Right ventricle myocardium inferior (tissue), 1 donor: ENCODE measurements around the gene COX7A1. TPM values are rescaled to one million over a fixed set of nuclear protein-coding genes. Genes with fewer than 3 reads are reported as not detected.
A peak's percentile ranks its signal among the peaks of the same experiment; 100 is the strongest.
"Not testable (repeated sequence)": the region's sequence is repeated elsewhere in the genome, so short reads cannot be mapped to it uniquely, and the experiment has no call there.

Source experiments
- ATAC-seq: fragments of 200-7000 bp; cut with Tn5 transposase; one replicate; pipeline ENCODE4 v1.9.1; 2020; ENCODE audit warnings: mild to moderate bottlenecking, moderate library complexity
- DNase-seq: peaks from one replicate; pipeline ENCODE4 v3.0.0; 2021; ENCODE audit errors: missing footprints
- intact Hi-C: fragments of 100-400 bp; cut with DNase I; formaldehyde crosslinking; loops from one replicate; pipeline ENCODE4 v1.11.0; 2022
- total RNA-seq: library from RNA; stranded (reverse); fragmentation: NEBNext Ultra II Directional; extraction: Animal tissue kit (Norgen Biotek cat#: 25700); gene quantifications from one replicate; pipeline ENCODE4 v1.2.1, GENCODE V29; 2021
- donor health status: DM: no; HTN: yes; CAD: no; lungs with severe emphysema.

COX7A1 gene
- total RNA-seq, 1 donor from 2014 or later, result 3,337 TPM

DNA sequence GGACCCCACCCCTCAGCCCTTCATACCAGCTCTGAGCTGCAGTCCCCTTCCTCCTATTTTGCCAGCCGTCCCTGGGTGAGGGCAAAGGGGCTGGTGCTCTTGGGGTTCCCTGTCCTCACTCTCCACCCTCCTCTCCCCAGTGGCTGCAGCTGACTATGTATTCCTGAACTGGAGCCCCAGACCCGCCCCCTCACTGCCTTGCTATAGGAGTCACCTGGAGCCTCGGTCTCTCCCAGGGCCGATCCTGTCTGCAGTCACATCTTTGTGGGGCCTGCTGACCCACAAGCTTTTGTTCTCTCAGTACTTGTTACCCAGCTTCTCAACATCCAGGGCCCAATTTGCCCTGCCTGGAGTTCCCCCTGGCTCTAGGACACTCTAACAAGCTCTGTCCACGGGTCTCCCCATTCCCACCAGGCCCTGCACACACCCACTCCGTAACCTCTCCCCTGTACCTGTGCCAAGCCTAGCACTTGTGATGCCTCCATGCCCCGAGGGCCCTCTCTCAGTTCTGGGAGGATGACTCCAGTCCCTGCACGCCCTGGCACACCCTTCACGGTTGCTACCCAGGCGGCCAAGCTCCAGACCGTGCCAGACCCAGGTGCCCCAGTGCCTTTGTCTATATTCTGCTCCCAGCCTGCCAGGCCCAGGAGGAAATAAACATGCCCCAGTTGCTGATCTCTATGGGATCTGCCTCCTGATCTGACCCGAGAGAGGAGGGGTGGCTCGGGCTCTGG, 2.4 kb downstream of the COX7A1 start:
- DNase-seq (no peak), ATAC-seq (peak; percentile 4)
- intact Hi-C loops, result no loop called here

DNA sequence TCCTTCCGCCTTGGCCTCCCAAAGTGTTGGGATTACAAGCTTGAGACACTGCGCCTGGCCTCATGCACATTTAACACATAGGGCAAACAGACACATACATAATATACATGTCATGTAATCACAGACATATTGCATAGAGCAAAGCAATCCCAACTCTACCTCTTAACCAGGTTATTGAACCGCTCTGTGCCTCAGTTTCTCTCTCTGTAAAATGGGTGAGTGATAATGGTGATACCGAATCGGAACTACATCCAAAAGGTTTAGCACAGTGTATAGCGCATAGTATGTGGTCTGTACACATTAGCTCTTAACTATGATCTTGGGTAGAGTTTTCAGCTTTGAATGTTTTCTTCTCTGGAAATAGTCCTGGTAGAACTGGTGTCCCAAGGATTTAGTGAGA, 7.6 kb downstream of the COX7A1 start:
- DNase-seq (no peak), ATAC-seq (no peak)
- intact Hi-C loops, result no loop called here

DNA sequence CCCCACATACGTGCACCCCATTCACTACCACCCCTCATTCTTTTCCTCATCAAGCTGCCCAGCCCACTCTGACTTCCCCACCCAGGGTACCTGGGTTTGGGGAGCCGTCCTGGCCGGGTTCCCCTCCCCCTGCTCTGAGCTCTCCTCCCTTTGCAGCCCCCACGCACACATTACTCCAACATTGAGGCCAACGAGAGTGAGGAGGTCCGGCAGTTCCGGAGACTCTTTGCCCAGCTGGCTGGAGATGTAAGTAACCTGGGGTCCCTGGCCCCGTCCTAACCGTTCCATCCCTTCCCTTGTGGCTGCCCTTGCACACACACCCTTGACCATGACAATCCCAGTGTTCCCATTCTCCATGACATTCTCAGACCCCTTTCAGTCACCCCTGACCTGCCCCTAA, 9.8 kb downstream of the COX7A1 start:
- ATAC-seq (no peak), DNase-seq (no peak)
- intact Hi-C loops, result no loop called here

DNA sequence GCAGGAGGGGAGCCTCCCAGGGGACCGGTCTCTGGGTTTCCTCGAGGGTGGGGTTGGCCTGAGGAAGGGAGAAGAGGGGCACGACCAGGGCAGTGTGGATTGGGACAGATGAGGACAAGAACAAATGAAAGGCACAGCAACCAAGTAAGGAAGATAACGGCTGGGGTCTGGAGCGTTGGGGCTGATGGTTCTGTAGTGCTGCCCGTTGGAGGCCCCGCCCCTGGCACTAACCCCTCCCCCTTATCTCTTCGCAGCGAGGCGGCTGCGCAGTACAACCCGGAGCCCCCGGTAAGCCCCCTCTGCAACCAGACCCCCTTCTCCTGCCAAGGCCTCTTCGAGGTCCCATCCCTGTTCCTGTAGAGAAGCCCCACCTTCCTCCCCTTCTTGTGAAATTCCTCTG, 10.2 kb downstream of the COX7A1 start:
- ATAC-seq (no peak), DNase-seq (no peak)
- intact Hi-C loops, result no loop called here

DNA sequence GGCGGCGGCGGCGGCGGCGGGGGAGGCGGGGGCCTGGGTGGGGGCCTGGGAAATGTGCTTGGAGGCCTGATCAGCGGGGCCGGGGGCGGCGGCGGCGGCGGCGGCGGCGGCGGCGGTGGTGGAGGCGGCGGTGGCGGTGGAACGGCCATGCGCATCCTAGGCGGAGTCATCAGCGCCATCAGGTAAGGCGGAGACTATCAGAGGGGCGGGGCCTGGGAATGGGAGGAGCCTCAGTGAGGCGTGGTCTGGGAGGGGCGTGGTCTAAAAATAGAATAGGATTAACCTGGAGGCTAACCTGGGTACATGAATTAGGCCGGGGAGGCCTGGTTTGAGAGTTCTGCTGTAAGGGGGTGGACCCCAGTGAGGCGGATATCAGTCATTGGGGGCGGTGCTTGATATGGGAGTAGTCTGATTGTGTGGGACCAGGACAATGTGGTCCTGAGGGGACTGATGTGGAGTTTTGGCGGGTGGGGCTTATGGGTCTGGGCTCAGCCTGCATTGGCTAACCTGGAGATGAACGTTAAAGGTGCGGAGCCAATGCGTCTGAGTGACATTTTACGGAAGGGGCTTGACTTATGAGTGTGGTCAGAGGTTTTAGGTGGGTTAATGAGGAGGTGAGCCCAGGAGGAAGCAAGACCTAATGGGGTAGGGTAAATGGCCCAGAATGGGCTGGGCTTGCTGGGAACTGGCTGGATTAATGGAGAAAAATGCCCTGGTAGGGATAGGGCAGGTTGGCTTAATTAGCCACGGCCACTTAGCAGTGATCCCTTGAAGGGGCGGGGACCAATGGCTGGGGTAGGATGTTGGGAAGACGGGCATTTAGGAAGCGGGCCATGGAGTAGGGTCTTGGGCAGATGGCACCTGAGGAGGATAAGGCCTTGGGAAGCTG, 11.0 kb downstream of the COX7A1 start:
- ATAC-seq (peak; percentile 71), DNase-seq (peak; percentile 92)
- intact Hi-C loops, result no loop called here

DNA sequence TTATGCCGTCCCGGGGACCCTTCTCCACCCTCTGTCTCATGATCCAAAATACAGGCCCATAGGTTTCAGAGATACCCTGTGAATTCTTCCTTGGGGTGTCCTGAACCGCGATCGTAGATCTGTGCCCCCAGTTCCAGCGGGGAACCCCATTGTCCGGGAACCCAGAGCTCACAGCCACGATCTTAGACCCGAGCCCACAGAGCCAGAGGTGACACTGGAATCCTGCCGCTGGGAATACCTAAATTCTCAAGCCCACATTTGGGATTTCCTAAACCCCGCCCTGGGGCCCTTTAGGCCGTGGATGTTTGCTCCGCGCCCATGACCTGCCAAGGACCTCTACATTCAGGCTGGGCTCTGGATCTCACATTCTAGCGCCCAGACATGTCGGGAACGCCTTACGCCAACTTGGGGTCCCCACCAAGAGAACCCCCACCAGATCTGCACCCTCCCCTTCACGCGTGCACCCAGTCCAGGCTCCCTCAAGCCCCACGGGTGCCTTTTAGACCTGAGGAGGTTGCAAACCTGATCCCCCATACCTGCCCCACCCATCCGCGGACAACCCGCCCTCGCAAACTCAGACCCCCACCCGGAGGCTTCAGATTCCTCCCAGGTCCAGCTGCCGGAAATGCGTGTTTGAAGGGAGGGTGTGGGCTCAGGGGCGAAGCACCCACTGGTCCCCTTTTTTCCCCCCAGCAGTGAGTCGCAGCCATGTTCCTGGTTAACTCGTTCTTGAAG, 11.8 kb downstream of the COX7A1 start:
- intact Hi-C loops, result loop anchor here (1.0 kb wide), 1 partner anchor 12 kb away; the partner anchor contains the start of gene COX7A1
- DNase-seq (no peak), ATAC-seq (peak; percentile 12)

DNA sequence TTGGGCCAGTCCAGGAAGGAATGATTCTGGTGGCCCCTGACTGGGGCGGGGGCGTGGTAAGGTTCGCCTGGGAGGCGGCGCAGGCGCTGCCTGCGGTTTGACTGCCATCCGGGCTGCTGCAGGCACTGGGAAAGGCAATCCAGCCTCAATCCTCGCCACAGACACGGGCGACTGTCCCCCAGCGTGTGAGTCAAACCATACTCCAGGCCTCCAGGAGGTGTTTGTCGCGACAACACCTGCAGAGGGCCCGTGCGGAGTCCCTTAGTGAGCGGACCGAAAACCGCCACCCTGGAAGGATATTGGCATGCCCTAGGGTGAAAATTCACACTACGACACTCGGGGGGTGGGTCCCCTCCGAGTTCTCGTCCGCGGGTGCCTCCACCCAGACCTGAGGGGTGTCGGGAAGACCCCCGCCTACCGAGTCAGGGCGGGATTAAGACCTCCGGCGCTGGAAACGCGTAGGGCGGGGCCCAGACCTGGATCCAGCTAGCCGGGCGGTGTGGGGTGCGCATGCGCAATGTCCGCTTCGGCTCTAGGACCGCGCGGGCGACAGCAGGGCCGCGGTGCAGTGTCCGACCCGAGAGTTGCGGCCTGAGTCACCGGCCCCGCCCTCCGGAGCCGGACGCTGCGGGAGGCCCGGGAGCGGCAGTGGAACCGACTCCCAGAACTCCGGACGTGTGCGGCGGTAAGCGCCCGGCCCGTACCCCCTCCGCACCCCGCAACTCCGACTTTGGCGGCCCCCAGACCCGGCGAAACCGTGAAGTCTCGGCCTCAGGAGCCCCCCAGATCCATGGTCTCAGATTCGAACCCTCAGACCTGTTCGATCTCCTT, 12.6 kb downstream of the COX7A1 start, which contains the start of gene CAPNS1:
CAPNS1 (plus strand) TSS at position 594 of the 831 bp plus-strand sequence. CDS start 946 bp downstream, outside the sequence.
- peak; percentile 93 for ATAC-seq
- intact Hi-C loops, result loop anchor here (1.0 kb wide), 1 partner anchor 13 kb away; the partner anchor contains the start of gene COX7A1
- DNase-seq, result peak; percentile 99

DNA sequence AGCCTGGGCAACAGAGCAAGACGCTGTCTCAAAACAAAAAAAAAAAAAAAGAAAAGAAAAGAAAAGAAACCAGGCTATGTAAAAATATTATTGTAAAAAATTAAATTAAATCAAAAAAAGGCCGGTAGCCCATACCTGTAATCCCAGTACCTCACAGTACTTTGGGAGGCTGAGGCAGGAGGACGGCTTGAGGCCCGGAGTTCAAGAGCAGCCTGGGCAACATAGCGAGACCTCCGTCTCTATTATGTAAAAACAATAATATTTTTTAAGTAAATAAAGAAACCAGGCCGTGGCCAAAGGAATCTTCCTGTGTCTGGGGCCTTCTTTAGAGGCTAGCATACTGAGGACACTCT, 13.2 kb downstream of the COX7A1 start:
- intact Hi-C loops, result no loop called here

DNA sequence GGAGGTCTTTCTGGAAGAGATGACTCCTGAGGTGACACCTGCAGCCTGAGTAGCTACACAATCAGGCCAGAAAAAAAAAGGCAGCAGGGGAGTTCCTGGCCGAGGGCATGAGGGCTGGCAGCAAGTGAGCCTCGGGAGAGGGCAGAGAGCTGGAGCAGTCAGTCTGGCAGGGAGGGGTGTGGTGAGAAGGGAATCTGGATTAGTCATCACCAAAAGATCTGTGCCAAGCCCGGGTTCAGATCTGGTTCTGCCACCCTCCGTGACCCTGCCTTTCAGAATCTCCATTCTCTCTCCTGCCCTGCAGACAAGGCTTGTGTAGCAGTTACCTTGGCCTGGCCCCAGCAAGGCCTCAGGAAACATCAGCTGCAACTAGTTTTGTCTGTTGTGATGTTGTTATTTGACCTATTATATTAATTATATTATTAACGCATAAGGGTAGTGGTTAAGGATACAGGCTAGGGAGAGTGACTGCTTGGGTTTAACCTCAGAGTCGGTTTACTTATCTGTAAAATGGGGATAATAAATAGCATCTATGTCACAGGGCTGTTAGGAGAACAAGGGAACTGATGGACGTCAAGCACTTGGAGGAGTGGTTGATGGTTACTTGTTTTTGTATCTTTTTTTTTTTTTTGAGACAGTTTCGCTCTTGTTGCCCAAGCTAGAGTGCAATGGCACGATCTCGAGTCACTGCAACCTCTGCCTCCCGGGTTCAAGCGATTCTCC, 15.1 kb downstream of the COX7A1 start:
- intact Hi-C loops, result no loop called here
- DNase-seq (no peak), ATAC-seq (no peak)

More for the DNA sequence above, 13.2 kb downstream of the COX7A1 start:
- ATAC-seq, result no peak
- no peak for DNase-seq

DNA sequence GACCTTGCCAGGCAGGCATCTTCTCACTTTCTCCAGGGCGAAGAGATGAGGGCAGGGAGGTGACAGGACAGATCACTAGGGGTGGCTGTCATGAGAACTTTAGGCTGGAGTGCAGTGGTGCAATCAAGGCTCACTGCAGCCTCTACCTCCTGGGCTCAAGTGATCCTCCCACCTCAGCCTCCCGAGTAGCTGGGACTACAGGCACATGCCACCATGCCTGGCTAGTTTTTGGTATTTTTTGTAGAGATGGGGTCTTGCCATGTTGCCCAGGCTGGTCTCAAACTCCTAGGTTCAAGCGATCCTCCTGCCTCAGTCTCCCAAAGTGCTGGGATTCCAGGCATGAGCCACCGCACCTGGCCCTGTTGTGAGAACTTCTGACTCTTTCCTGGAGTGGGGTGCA, 17.4 kb downstream of the COX7A1 start:
- DNase-seq, intact Hi-C loops, ATAC-seq: not testable (repeated sequence)

DNA sequence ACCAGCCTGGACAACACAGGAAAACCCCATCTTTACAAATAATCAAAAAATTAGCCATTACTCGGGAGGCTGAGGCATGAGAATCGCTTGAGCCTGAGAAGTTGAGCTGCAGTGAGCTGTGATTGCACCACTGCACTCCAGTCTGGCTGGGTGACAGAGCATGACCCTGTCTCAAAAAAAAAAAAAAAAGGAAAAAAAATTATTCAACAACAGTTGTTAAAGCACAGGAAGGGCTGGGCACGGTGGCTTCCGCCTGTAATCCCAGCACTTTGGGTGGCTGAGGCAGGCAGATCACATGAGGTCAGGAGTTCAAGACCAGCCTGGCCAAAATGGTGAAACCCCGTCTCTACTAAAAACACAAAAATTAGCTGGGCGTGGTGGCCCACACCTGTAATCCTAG, 21.0 kb downstream of the COX7A1 start:
- intact Hi-C loops, ATAC-seq: not testable (repeated sequence)
- DNase-seq, result peak; percentile 75

DNA sequence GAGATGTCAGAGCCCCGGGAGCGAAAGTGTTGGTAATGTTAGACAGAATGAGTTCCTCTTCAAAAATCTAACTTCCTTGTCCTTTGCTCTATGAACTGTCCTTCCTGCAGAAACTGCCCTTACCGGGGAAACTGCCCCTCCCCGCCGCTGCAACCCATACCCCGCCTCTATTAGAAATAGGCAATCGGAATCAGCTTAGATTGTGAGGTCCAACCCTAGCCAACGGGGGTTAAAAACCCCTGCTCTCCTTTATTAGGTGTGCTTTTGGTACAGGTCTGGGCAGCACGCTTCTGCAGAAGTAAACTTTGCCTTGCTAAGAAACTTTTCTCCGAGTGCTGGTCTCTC, 23.9 kb downstream of the COX7A1 start:
- DNase-seq (no peak), ATAC-seq (peak; percentile 5)
- intact Hi-C loops, result loop anchor here (1.0 kb wide), 1 partner anchor 24 kb away; the partner anchor contains the start of gene COX7A1

DNA sequence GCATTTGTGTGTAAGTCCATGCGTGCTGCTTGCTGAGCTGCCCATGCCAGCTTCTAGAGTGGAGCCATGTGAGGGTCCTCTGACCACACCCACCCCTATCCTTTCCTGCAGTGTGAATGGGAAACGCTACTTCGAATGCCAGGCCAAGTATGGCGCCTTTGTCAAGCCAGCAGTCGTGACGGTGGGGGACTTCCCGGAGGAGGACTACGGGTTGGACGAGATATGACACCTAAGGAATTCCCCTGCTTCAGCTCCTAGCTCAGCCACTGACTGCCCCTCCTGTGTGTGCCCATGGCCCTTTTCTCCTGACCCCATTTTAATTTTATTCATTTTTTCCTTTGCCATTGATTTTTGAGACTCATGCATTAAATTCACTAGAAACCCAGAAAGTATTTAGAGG, 26.7 kb downstream of the COX7A1 start:
- peak; percentile 35 for DNase-seq
- no peak for ATAC-seq
- intact Hi-C loops, result no loop called here

DNA sequence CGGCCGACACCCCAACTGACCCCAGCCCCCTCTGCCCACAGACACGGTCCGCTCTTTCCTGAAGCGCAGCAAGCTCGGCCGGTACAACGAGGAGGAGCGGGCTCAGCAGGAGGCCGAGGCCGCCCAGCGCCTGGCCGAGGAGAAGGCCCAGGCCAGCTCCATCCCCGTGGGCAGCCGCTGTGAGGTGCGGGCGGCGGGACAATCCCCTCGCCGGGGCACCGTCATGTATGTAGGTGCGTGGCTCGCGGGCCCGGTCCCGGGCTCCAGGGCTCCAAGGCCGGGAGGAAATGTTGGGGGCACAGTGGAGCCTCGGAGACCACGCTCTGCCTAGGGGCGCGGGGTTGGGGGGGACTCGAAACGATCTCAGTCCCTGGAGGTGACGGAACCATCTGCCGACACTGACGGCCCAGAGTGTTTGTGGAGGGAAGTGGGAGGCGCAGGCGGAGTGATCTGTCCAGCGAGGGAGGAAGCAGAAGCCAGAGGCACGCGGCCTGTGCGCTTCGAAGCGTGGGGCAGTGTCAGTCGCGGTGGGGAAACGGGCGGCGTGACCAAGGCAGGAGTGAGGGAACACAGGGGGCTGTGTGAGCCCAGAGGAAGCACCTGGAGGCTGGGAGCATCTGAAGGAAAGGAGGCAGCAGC, 30.6 kb downstream of the COX7A1 start:
- DNase-seq (peak; percentile 58), ATAC-seq (no peak)
- intact Hi-C loops, result no loop called here

DNA sequence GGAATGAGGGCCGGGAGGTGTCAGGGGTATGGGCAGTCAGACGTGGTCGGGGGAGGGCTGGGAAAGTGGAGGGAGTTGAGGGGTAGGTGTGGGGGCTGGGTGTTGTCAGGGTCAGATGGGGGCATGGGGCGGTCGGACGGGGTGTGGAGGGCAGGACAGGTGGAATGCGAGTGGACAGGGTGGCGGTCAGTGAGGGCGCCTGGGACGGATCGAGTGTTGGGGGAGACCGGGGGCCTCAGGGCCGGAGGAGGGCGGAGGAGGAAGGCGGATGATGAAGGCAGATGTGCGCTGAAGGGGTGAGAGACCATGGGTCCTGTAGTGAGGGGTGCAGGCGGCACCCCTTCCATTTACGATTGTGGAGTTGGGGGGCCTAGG, 31.3 kb downstream of the COX7A1 start:
- intact Hi-C loops, result no loop called here
- ATAC-seq (no peak), DNase-seq (no peak)

DNA sequence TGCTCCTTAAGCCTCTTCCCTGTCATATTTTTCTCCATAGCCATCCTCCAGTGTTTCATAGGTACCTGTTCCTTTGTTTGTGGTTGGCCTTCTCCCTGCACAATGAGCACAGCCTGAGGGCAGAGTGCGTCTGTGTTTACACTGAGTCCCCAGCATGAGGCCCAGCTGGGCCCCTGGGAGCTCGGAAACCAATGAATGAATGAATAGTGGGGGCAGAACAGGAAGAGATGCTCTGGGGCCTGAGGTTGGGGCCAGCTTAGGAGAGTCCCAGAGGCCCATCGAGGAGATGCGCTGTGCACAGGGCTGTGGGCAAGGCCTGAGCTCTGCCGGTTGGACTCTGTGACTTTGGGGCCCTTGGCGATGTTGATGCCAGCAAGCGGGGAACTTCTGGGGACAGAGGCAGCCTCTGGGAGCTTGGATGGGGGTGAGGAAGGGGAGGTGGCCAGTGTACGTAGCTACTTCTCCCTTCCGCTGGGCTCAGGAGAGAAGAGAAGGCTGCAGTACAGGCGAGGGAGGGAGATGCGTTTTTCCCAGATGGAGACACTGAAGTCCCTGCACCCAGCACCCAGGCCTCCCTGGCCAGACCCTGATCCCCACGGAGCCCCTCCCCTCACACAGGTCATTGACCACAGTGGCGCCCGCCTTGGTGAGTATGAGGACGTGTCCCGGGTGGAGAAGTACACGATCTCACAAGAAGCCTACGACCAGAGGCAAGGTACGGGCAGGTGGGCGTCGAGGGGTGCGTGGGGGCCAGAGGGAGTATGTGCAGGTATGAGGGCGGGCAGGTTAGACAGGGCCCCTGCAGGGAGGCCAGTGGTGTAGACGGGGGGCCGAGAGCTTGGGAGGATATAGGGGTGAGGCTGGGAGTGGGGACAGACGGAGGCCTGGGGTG, 31.9 kb downstream of the COX7A1 start:
- ATAC-seq (no peak), DNase-seq (no peak)
- intact Hi-C loops, result no loop called here

DNA sequence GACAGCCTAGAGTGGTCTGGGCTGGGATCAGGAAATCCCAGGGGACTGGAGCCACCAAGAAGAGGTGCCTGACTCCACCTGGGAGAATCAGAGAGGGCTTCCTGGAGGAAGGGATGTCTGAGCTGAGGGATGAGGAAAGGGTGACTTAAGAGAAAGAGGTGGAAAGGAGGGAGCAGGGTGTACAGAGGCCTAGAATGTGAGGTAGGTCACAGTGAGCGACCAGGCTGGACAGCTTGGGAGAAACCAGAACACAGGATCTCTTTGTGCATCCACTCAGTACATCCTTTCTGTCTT, 36.0 kb downstream of the COX7A1 start:
- DNase-seq (no peak), ATAC-seq (no peak)
- intact Hi-C loops, result loop anchor here (10.0 kb wide), 1 partner anchor 371 kb away; the partner anchor contains the start of genes IGFLR1, LIN37, PSENEN and U2AF1L4
